ENCODE measurements around the gene MSH3. TPM values are rescaled to one million over a fixed set of nuclear protein-coding genes. Genes with fewer than 3 reads are reported as not detected.

The MSH3 gene
- total RNA-seq, 3 donors from 2014 or later (not counting 1 experiment from before 2014, with no cell fraction given) = 11.6 to 17.1 (median 15.5) TPM

GRCh38 chr5:80777347-80778287, 123.2 kb downstream of the MSH3 start:
- 39% methylated on average over 4 of the region's 4 CpGs for WGBS (ENCODE audit: insufficient coverage)
- Histone ChIP-seq H3K27ac (ENCODE audit: low read length) (no peak overlapping the region), H3K4me3 (ENCODE audit: low read length) (no peak overlapping the region), H3K36me3 (ENCODE audit: control insufficient read depth, insufficient read depth, low read length) (peaks cover 4% of the 10 kb centered on the region), H3K9me3 (ENCODE audit: control insufficient read depth, insufficient read depth, low read length) (no peaks in the 10 kb centered on the region), H3K4me1 (ENCODE audit: control insufficient read depth, insufficient read depth, low read length) (peaks cover 9% of the 10 kb centered on the region), H3K27me3 (ENCODE audit: control insufficient read depth, insufficient read depth, low read length) (no peaks in the 10 kb centered on the region)
- ATAC-seq (peak; percentile 39 to 76 (median 61)), DNase-seq (peak in 1 of 2 donors; percentile 37)
- H3K27me3 Mint-ChIP-seq (ENCODE audit: low read depth in 2 of 2) = no peaks in the 10 kb centered on the region
- intact Hi-C loops (cut with micrococcal nuclease) = no loop called here
- TF ChIP-seq CTCF (IDR thresholded peaks at IDR 0.05) = no peak
- H3K9me3 Mint-ChIP-seq = no peaks in the 10 kb centered on the region
- peak overlapping the region; percentile 43 for H3K4me3 Mint-ChIP-seq
- peaks cover 13 to 16% of the 10 kb centered on the region in 2 donors for H3K4me1 Mint-ChIP-seq
- peaks cover 7% of the 10 kb centered on the region for H3K36me3 Mint-ChIP-seq
- H3K27ac Mint-ChIP-seq = peak overlapping the region; percentile 67 to 82

GRCh38 chr5:80780024-80780423, 125.6 kb downstream of the MSH3 start:
- Histone ChIP-seq H3K4me3 (ENCODE audit: low read length) (no peak overlapping the region), H3K9me3 (ENCODE audit: control insufficient read depth, insufficient read depth, low read length) (no peaks in the 10 kb centered on the region), H3K36me3 (ENCODE audit: control insufficient read depth, insufficient read depth, low read length) (peaks cover 4% of the 10 kb centered on the region), H3K4me1 (ENCODE audit: control insufficient read depth, insufficient read depth, low read length) (peaks cover 12% of the 10 kb centered on the region), H3K27me3 (ENCODE audit: control insufficient read depth, insufficient read depth, low read length) (no peaks in the 10 kb centered on the region), H3K27ac (ENCODE audit: low read length) (no peak overlapping the region)
- no peaks in the 10 kb centered on the region for H3K9me3 Mint-ChIP-seq
- H3K4me1 Mint-ChIP-seq = peaks cover 23 to 27% of the 10 kb centered on the region in 2 donors
- no peaks in the 10 kb centered on the region for H3K27me3 Mint-ChIP-seq (ENCODE audit: low read depth in 2 of 2)
- no peak for TF ChIP-seq CTCF (IDR thresholded peaks at IDR 0.05)
- no peaks in the 10 kb centered on the region for H3K36me3 Mint-ChIP-seq
- 82% methylated on average over 1 of the region's 2 CpGs for WGBS (ENCODE audit: insufficient coverage)
- ATAC-seq (no peak), DNase-seq (no peak)
- H3K4me3 Mint-ChIP-seq = no peak overlapping the region
- no peak overlapping the region for H3K27ac Mint-ChIP-seq
- intact Hi-C loops (cut with micrococcal nuclease) = no loop called here

- H3K36me3 Mint-ChIP-seq = no peaks in the 10 kb centered on the region
- ATAC-seq = no peak
- intact Hi-C loops (cut with micrococcal nuclease) = no loop called here
These were observed 126.4 kb downstream of the MSH3 start for GRCh38 chr5:80780761-80781285.

More at GRCh38 chr5:80780761-80781285, 126.4 kb downstream of the MSH3 start:
- Histone ChIP-seq H3K36me3 (ENCODE audit: control insufficient read depth, insufficient read depth, low read length) (peaks cover 4% of the 10 kb centered on the region), H3K9me3 (ENCODE audit: control insufficient read depth, insufficient read depth, low read length) (no peaks in the 10 kb centered on the region), H3K27me3 (ENCODE audit: control insufficient read depth, insufficient read depth, low read length) (no peaks in the 10 kb centered on the region), H3K4me3 (ENCODE audit: low read length) (no peak overlapping the region), H3K4me1 (ENCODE audit: control insufficient read depth, insufficient read depth, low read length) (peaks cover 12% of the 10 kb centered on the region), H3K27ac (ENCODE audit: low read length) (no peak overlapping the region)
- no peak for DNase-seq
- Mint-ChIP-seq H3K27ac (peak overlapping the region in 1 of 2 donors; percentile 8), H3K27me3 (ENCODE audit: low read depth in 2 of 2) (no peaks in the 10 kb centered on the region), H3K4me1 (peaks cover 26 to 30% of the 10 kb centered on the region in 2 donors), H3K4me3 (no peak overlapping the region), H3K9me3 (no peaks in the 10 kb centered on the region)
- no peak for TF ChIP-seq CTCF (IDR thresholded peaks at IDR 0.05)
- WGBS (ENCODE audit: insufficient coverage) = 100% methylated on average over 8 of the region's 8 CpGs

Data from natural killer cell (primary cell).